ENCODE results near the gene ZNRF1.

DNA sequence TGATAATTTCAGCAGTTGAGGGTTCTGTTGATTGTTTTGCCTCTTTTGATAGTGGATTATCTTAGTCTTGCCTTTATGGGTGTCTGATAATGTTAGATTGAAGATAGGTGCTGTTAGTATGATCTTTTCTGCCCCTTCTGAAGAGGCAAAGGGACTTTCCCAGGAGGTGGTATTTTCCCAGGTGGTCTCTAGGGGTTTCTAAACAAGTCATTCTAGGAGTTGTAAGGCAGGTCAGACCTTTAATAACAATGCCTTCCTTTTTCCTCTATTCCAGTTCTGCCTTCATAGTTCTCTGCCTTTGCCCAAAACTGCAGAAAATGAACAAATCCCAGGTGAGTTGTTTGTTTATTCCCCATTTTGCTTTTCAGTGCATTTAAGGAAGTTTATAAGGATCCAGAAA, 153.8 kb downstream of the ZNRF1 start:
- TF ChIP-seq FOXM1 (IDR thresholded peaks at IDR 0.05; ENCODE audit: borderline replicate concordance, low read depth) (no peak), USF1 (IDR thresholded peaks at IDR 0.05) (no peak), CEBPB (IDR thresholded peaks at IDR 0.05) (no peak), RAD21 (IDR thresholded peaks at IDR 0.05; ENCODE audit: low read depth) (no peak), CREB1 (IDR thresholded peaks at IDR 0.05; ENCODE audit: low read depth) (no peak), NFIC (IDR thresholded peaks at IDR 0.05) (no peak), YY1 (IDR thresholded peaks at IDR 0.05; ENCODE audit: low read depth) (no peak), TAF1 (IDR thresholded peaks at IDR 0.05; ENCODE audit: low read depth) (no peak), TCF12 (IDR thresholded peaks at IDR 0.05; ENCODE audit: low read depth) (no peak), EP300 (IDR thresholded peaks at IDR 0.05; ENCODE audit: borderline replicate concordance) (no peak), EGR1 (IDR thresholded peaks at IDR 0.05) (no peak)
- TF ChIP-seq, protein P1, sequence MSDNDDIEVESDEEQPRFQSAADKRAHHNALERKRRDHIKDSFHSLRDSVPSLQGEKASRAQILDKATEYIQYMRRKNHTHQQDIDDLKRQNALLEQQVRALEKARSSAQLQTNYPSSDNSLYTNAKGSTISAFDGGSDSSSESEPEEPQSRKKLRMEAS (IDR thresholded peaks at IDR 0.05), result no peak
- TF ChIP-seq, protein P2, sequence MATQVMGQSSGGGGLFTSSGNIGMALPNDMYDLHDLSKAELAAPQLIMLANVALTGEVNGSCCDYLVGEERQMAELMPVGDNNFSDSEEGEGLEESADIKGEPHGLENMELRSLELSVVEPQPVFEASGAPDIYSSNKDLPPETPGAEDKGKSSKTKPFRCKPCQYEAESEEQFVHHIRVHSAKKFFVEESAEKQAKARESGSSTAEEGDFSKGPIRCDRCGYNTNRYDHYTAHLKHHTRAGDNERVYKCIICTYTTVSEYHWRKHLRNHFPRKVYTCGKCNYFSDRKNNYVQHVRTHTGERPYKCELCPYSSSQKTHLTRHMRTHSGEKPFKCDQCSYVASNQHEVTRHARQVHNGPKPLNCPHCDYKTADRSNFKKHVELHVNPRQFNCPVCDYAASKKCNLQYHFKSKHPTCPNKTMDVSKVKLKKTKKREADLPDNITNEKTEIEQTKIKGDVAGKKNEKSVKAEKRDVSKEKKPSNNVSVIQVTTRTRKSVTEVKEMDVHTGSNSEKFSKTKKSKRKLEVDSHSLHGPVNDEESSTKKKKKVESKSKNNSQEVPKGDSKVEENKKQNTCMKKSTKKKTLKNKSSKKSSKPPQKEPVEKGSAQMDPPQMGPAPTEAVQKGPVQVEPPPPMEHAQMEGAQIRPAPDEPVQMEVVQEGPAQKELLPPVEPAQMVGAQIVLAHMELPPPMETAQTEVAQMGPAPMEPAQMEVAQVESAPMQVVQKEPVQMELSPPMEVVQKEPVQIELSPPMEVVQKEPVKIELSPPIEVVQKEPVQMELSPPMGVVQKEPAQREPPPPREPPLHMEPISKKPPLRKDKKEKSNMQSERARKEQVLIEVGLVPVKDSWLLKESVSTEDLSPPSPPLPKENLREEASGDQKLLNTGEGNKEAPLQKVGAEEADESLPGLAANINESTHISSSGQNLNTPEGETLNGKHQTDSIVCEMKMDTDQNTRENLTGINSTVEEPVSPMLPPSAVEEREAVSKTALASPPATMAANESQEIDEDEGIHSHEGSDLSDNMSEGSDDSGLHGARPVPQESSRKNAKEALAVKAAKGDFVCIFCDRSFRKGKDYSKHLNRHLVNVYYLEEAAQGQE (IDR thresholded peaks at IDR 0.05; ENCODE audit: low read depth), result no peak

All from Ishikawa (cell line).